IPS DF 19.7 (cell line): ENCODE data around the gene GJD3.

Experiments
- DNase-seq: peaks from one replicate; pipeline ENCODE4 v3.0.0-alpha.2; 2013; ENCODE audit warnings: low read depth, low spot score

The GJD3 gene

GRCh38 chr17:40351359-40352236, 12.9 kb downstream of the GJD3 start:
- no peak for DNase-seq

GRCh38 chr17:40350689-40351358, 13.7 kb downstream of the GJD3 start:
- no peak for DNase-seq

GRCh38 chr17:40349895-40350688, 14.4 kb downstream of the GJD3 start:
- no peak for DNase-seq

GRCh38 chr17:40349477-40349894, 15.1 kb downstream of the GJD3 start:
- no peak for DNase-seq

GRCh38 chr17:40348562-40349476, 15.7 kb downstream of the GJD3 start:
- no peak for DNase-seq

- no peak for DNase-seq
Measured at GRCh38 chr17:40348136-40348504, 16.4 kb downstream of the GJD3 start.

- no peak for DNase-seq
Measured at GRCh38 chr17:40347319-40348135, 17.0 kb downstream of the GJD3 start.

- no peak for DNase-seq
Measured at GRCh38 chr17:40346765-40347158, 17.8 kb downstream of the GJD3 start.

GRCh38 chr17:40345994-40346764, 18.4 kb downstream of the GJD3 start:
- no peak for DNase-seq

GRCh38 chr17:40345161-40345993, 19.2 kb downstream of the GJD3 start:
- no peak for DNase-seq

GRCh38 chr17:40344421-40345160, 19.9 kb downstream of the GJD3 start:
- DNase-seq: no peak

GRCh38 chr17:40343219-40344119, 21.1 kb downstream of the GJD3 start:
- DNase-seq: no peak

- DNase-seq: no peak
Measured at GRCh38 chr17:40342504-40343218, 21.9 kb downstream of the GJD3 start.

- DNase-seq: no peak
Measured at GRCh38 chr17:40341808-40342503, 22.6 kb downstream of the GJD3 start.
